SK-N-SH treated with all-trans-retinoic acid at 6 μM for 48 hours (cell line): ENCODE measurements around the gene LY9.

ENCODE experiments used
- ATAC-seq: fragments of 200-7000 bp; cut with Tn5 transposase; 3 replicates; pipeline ENCODE4 v1.9.1; 2020; ENCODE audit warnings: mild to moderate bottlenecking, moderate library complexity
- ARNTL ChIP-seq: fragments of 450-650 bp; formaldehyde crosslinking; IDR thresholded peaks from 2 replicates; pipeline ENCODE4 v1.5.0; 2020; ENCODE audit warnings: low read depth, mild to moderate bottlenecking, moderate library complexity, borderline replicate concordance
- BACH2 ChIP-seq: fragments of 250-450 bp; sonication (Bioruptor Pico); IDR thresholded peaks from 2 replicates; pipeline ENCODE4 v1.9.0; 2021; ENCODE audit warnings: mild to moderate bottlenecking, borderline replicate concordance
- CSDC2 ChIP-seq: fragments of 250-450 bp; sonication (Bioruptor Pico); IDR thresholded peaks from 2 replicates; pipeline ENCODE4 v1.5.0; 2020; ENCODE audit warnings: mild to moderate bottlenecking, moderate library complexity
- CSRNP3 ChIP-seq: fragments of 250-450 bp; sonication (Bioruptor Pico); IDR thresholded peaks from 2 replicates; pipeline ENCODE4 v1.5.1; 2021; ENCODE audit warnings: mild to moderate bottlenecking, moderate library complexity
- ESRRG ChIP-seq: fragments of 250-450 bp; sonication (Bioruptor Pico); IDR thresholded peaks from 2 replicates; pipeline ENCODE4 v1.6.1; 2021; ENCODE audit warnings: mild to moderate bottlenecking
- GLIS3 ChIP-seq: fragments of 250-450 bp; sonication (Bioruptor Pico); IDR thresholded peaks from 2 replicates; pipeline ENCODE4 v1.5.0; 2020; ENCODE audit warnings: mild to moderate bottlenecking, moderate library complexity
- ISL1 ChIP-seq: fragments of 250-450 bp; sonication (Bioruptor Pico); IDR thresholded peaks from 2 replicates; pipeline ENCODE4 v2.1.2; 2022; ENCODE audit warnings: mild to moderate bottlenecking, moderate library complexity
- OSR1 ChIP-seq: fragments of 250-450 bp; sonication (Bioruptor Pico); IDR thresholded peaks from 2 replicates; pipeline ENCODE4 v1.8.0; 2022; ENCODE audit warnings: moderate library complexity, mild to moderate bottlenecking, inconsistent platforms
- PATZ1 ChIP-seq: fragments of 250-450 bp; sonication (Bioruptor Pico); IDR thresholded peaks from 2 replicates; pipeline ENCODE4 v1.8.0; 2020; ENCODE audit warnings: mild to moderate bottlenecking, moderate library complexity, borderline replicate concordance
- POU6F1 ChIP-seq: fragments of 250-450 bp; sonication (Bioruptor Pico); IDR thresholded peaks from 2 replicates; pipeline ENCODE4 v1.8.0; 2021; ENCODE audit warnings: low read depth, mild to moderate bottlenecking, moderate library complexity, borderline replicate concordance
- PPARA ChIP-seq: fragments of 250-450 bp; sonication (Bioruptor Pico); IDR thresholded peaks from 2 replicates; pipeline ENCODE4 v1.5.0; 2020; ENCODE audit warnings: mild to moderate bottlenecking, borderline replicate concordance
- SNAI2 ChIP-seq: fragments of 250-450 bp; sonication (Bioruptor Pico); IDR thresholded peaks from 2 replicates; pipeline ENCODE4 v1.5.0; 2020; ENCODE audit warnings: mild to moderate bottlenecking, moderate library complexity
- TCF4 ChIP-seq: fragments of 250-450 bp; sonication (Bioruptor Pico); IDR thresholded peaks from 2 replicates; pipeline ENCODE4 v1.8.0; 2021; ENCODE audit warnings: mild to moderate bottlenecking, moderate library complexity, borderline replicate concordance
- TOX ChIP-seq: fragments of 250-450 bp; sonication (Bioruptor Pico); IDR thresholded peaks from 2 replicates; pipeline ENCODE4 v1.8.0; 2021; ENCODE audit warnings: mild to moderate bottlenecking, moderate library complexity, borderline replicate concordance
- ZC3H10 ChIP-seq: fragments of 250-450 bp; sonication (Bioruptor Pico); IDR thresholded peaks from 2 replicates; pipeline ENCODE4 v1.5.1; 2021; ENCODE audit warnings: mild to moderate bottlenecking, moderate library complexity
- ZFP3 ChIP-seq: fragments of 250-450 bp; sonication (Bioruptor Pico); IDR thresholded peaks from 2 replicates; pipeline ENCODE4 v1.5.0; 2020; ENCODE audit warnings: mild to moderate bottlenecking, moderate library complexity
- ZFP30 ChIP-seq: fragments of 450-650 bp; formaldehyde crosslinking; IDR thresholded peaks from 2 replicates; pipeline ENCODE4 v1.5.0; 2022; ENCODE audit warnings: mild to moderate bottlenecking, moderate library complexity
- ZNF565 ChIP-seq: fragments of 450-650 bp; formaldehyde crosslinking; conservative IDR thresholded peaks from 2 replicates; pipeline ENCODE4 v1.5.0; 2020; ENCODE audit warnings: low read depth, mild to moderate bottlenecking, moderate library complexity
- ZNF70 ChIP-seq: fragments of 450-650 bp; formaldehyde crosslinking; IDR thresholded peaks from 2 replicates; pipeline ENCODE4 v1.5.0; 2020; ENCODE audit warnings: mild to moderate bottlenecking, moderate library complexity
- ZNF8 ChIP-seq: fragments of 450-650 bp; formaldehyde crosslinking; IDR thresholded peaks from 2 replicates; pipeline ENCODE4 v1.5.0; 2020; ENCODE audit warnings: mild to moderate bottlenecking, moderate library complexity

Gene LY9

GRCh38 chr1:160756849-160757201 lies 39.1 kb upstream of the LY9 start:
- no peak for ATAC-seq
- TF ChIP-seq CSRNP3 (CRISPR knock-in tag), result no peak
- TF ChIP-seq SNAI2 (CRISPR knock-in tag), result no peak
- no peak for TF ChIP-seq ZC3H10
- TF ChIP-seq OSR1 (CRISPR knock-in tag), result no peak
- no peak for TF ChIP-seq ESRRG (CRISPR knock-in tag)
- no peak for TF ChIP-seq ISL1 (CRISPR knock-in tag)

GRCh38 chr1:160758521-160758920 lies 37.5 kb upstream of the LY9 start:
- no peak for ATAC-seq
- TF ChIP-seq ZNF565 (CRISPR knock-in tag) (no peak), CSRNP3 (CRISPR knock-in tag) (no peak), POU6F1 (CRISPR knock-in tag) (no peak), TOX (no peak), PATZ1 (CRISPR knock-in tag) (no peak), SNAI2 (CRISPR knock-in tag) (no peak), ZC3H10 (no peak), ARNTL (CRISPR knock-in tag) (no peak), OSR1 (CRISPR knock-in tag) (no peak), TCF4 (no peak), ZFP30 (CRISPR knock-in tag) (no peak)
- TF ChIP-seq, all 23 proteins: peak for 0

GRCh38 chr1:160759740-160760139 lies 36.2 kb upstream of the LY9 start:
- no peak for ATAC-seq
- no peak for TF ChIP-seq ZFP30 (CRISPR knock-in tag)
- no peak for TF ChIP-seq CSRNP3 (CRISPR knock-in tag)
- TF ChIP-seq TCF4, result no peak
- TF ChIP-seq PATZ1 (CRISPR knock-in tag), result no peak
- no peak for TF ChIP-seq OSR1 (CRISPR knock-in tag)
- no peak for TF ChIP-seq GLIS3 (CRISPR knock-in tag)
- TF ChIP-seq SNAI2 (CRISPR knock-in tag), result no peak
- no peak for TF ChIP-seq ZFP3 (CRISPR knock-in tag)
- no peak for TF ChIP-seq ARNTL (CRISPR knock-in tag)
- TF ChIP-seq ZC3H10, result no peak
- TF ChIP-seq TOX, result no peak
- TF ChIP-seq ZNF8 (CRISPR knock-in tag), result no peak
- no peak for TF ChIP-seq CSDC2 (CRISPR knock-in tag)
- no peak for TF ChIP-seq PPARA (CRISPR knock-in tag)
- no peak for TF ChIP-seq POU6F1 (CRISPR knock-in tag)
- TF ChIP-seq ESRRG (CRISPR knock-in tag), result no peak
- no peak for TF ChIP-seq ZNF70 (CRISPR knock-in tag)
- TF ChIP-seq ISL1 (CRISPR knock-in tag), result no peak
- no peak for TF ChIP-seq BACH2 (CRISPR knock-in tag)
